SU-DHL-6 (cell line): ENCODE measurements around the gene GAL3ST1.

ENCODE experiments used
- CTCF ChIP-seq: fragments of 200-600 bp; sonication (generic); IDR thresholded peaks from one replicate; pipeline ENCODE4 v1.5.1; 2017; ENCODE audit warnings: antibody characterized with exemption, mild to moderate bottlenecking, low read length, moderate library complexity; ENCODE audit not compliant: insufficient read depth, poor library complexity, severe bottlenecking
- EZH2phosphoT487 ChIP-seq: fragments of 200-600 bp; sonication (generic), shearing (Covaris generic); conservative IDR thresholded peaks from 2 replicates; pipeline ENCODE4 v1.6.1; 2018; ENCODE audit warnings: mild to moderate bottlenecking, antibody characterized with exemption, low read length, moderate library complexity, mixed read lengths

GRCh38 chr22:30610299-30610698 lies 35.8 kb upstream of the GAL3ST1 start:
- no peak for TF ChIP-seq CTCF
- no peak for TF ChIP-seq EZH2phosphoT487
